Endothelial cell of umbilical vein (primary cell): ENCODE measurements around the gene NSL1. TPM values are rescaled to one million over a fixed set of nuclear protein-coding genes. Genes with fewer than 3 reads are reported as not detected.

Source experiments
- BruUV-seq: library from RNA; stranded (reverse); fragments of 400-500 nt; replicated peaks from 2 replicates; lab custom pipeline; 2021; lab: Mats Ljungman, UMichigan
- CTCF ChIA-PET: fragments of 300-600, 350-600 bp; sonication (Branson Sonifier 250); formaldehyde crosslinking; loops from one replicate; lab custom pipeline; 2021; ENCODE audit warnings: antibody characterized with exemption, inconsistent platforms; lab: Charles Lee
- POLR2A ChIA-PET: fragments of 300-600, 350-600 bp; sonication (Branson Sonifier 250); formaldehyde crosslinking; loops from one replicate; lab custom pipeline; 2021; ENCODE audit warnings: antibody characterized with exemption, inconsistent platforms; lab: Charles Lee
- DNase-seq: peaks from one replicate; pipeline ENCODE4 v3.0.0-alpha.2; 2011; ENCODE audit warnings: low read depth, low spot score
- FAIRE-seq: peaks from 2 replicates; lab custom pipeline; 2011; peaks lifted over from hg19 to GRCh38; lab: Jason Lieb, UNC
- H2AFZ ChIP-seq: 2 replicates; pipeline ENCODE4 v1.6.0; 2012; ENCODE audit warnings: low read depth, low read length, control low read depth, inconsistent platforms
- H3K27ac ChIP-seq: 2 replicates; pipeline ENCODE4 v1.5.1; 2011; ENCODE audit warnings: low read depth, mild to moderate bottlenecking, control low read depth, low read length, moderate library complexity; ENCODE audit not compliant: insufficient read depth
- H3K27me3 ChIP-seq, 2 experiments: 2 replicates each; pipeline versions ENCODE4 v1.6.0 to v1.6.1; 2011; ENCODE audit warnings: low read length in 2 of 2, mixed read lengths in 1 of 2; ENCODE audit not compliant: control insufficient read depth in 2 of 2, insufficient read depth in 2 of 2
- H3K36me3 ChIP-seq, 2 experiments: 2 replicates in 1 of 2; 3 replicates in 1 of 2; pipeline ENCODE4 v1.5.1; 2011; ENCODE audit warnings: low read length in 2 of 2, mild to moderate bottlenecking in 1 of 2, moderate library complexity in 1 of 2; ENCODE audit not compliant: control insufficient read depth in 2 of 2, insufficient read depth in 2 of 2; ENCODE audit errors: extremely low read depth in 1 of 2
- H3K4me1 ChIP-seq: 3 replicates; pipeline ENCODE4 v1.5.1; 2011; ENCODE audit warnings: mild to moderate bottlenecking, low read length; ENCODE audit not compliant: control insufficient read depth, insufficient read depth; ENCODE audit errors: extremely low read depth
- H3K4me2 ChIP-seq: 2 replicates; pipeline ENCODE4 v1.6.1; 2011; ENCODE audit warnings: low read length, control low read depth, mixed read lengths; ENCODE audit not compliant: insufficient read depth
- H3K4me3 ChIP-seq, 3 experiments: fragments of 200-600 bp in 1 of 3; sonication (generic), shearing (Covaris generic) in 1 of 3; replicated peaks in 1 of 3; 2 replicates each; pipeline ENCODE4 v1.5.1; 2011 to 2016; ENCODE audit warnings: control low read depth in 3 of 3, low read length in 3 of 3, mild to moderate bottlenecking in 2 of 3, inconsistent platforms in 1 of 3, low read depth in 1 of 3, moderate library complexity in 1 of 3; ENCODE audit not compliant: insufficient read depth in 1 of 3
- H3K79me2 ChIP-seq: 2 replicates; pipeline ENCODE4 v1.6.0; 2012; ENCODE audit warnings: low read length, inconsistent platforms; ENCODE audit not compliant: control insufficient read depth, insufficient read depth
- H3K9ac ChIP-seq: replicated peaks from 2 replicates; pipeline ENCODE3; 2011; ENCODE audit warnings: low read length, control low read depth; ENCODE audit not compliant: insufficient read depth; ENCODE audit errors: extremely low read depth
- H3K9me1 ChIP-seq: replicated peaks from 3 replicates; pipeline ENCODE4 v1.6.0; 2011; ENCODE audit warnings: mild to moderate bottlenecking, low read length; ENCODE audit not compliant: control insufficient read depth, insufficient read depth; ENCODE audit errors: extremely low read depth
- H3K9me3 ChIP-seq: replicated peaks from 2 replicates; pipeline ENCODE4 v1.5.1; 2012; ENCODE audit warnings: low read length, inconsistent platforms; ENCODE audit not compliant: control insufficient read depth, insufficient read depth
- H4K20me1 ChIP-seq: replicated peaks from 2 replicates; pipeline ENCODE3; 2011; ENCODE audit warnings: mild to moderate bottlenecking, low read length; ENCODE audit not compliant: control insufficient read depth, insufficient read depth; ENCODE audit errors: extremely low read depth
- CTCF ChIP-seq, 2 donors: IDR thresholded peaks; 1 replicate in 1 of 2; 2 replicates in 1 of 2; pipeline ENCODE4 v1.5.1; 2011; ENCODE audit warnings: low read length in 2 of 2, mild to moderate bottlenecking in 2 of 2, moderate library complexity in 2 of 2, control low read depth in 1 of 2, inconsistent platforms in 1 of 2, low read depth in 1 of 2; ENCODE audit not compliant: insufficient read depth in 1 of 2; ENCODE audit errors: extremely low read depth in 1 of 2
- EZH2 ChIP-seq: IDR thresholded peaks from 2 replicates; pipeline ENCODE4 v1.6.1; 2012; ENCODE audit warnings: borderline replicate concordance, low read depth, mild to moderate bottlenecking, moderate library complexity, low read length, inconsistent platforms; ENCODE audit not compliant: severe bottlenecking
- JUN ChIP-seq: IDR thresholded peaks from 2 replicates; pipeline ENCODE4 v1.6.1; 2011; ENCODE audit warnings: borderline replicate concordance, low read depth; ENCODE audit not compliant: insufficient read length, insufficient read depth
- MAX ChIP-seq: IDR thresholded peaks from 2 replicates; pipeline ENCODE4 v1.6.1; 2011; ENCODE audit not compliant: insufficient read depth, insufficient read length
- MYC ChIP-seq: IDR thresholded peaks from one replicate; pipeline ENCODE4 v1.6.1; 2011; ENCODE audit warnings: mild to moderate bottlenecking, low read depth, low read length
- POLR2A ChIP-seq: IDR thresholded peaks from 2 replicates; pipeline ENCODE4 v1.6.1; 2012; ENCODE audit warnings: low read depth, mild to moderate bottlenecking, control low read depth, low read length
- POLR2AphosphoS5 ChIP-seq: IDR thresholded peaks from 2 replicates; pipeline ENCODE4 v1.6.1; 2012; ENCODE audit warnings: low read depth, mild to moderate bottlenecking, control low read depth, low read length, moderate library complexity; ENCODE audit not compliant: insufficient read depth
- dilution Hi-C: fragments of 300-500 bp; cut with MboI; formaldehyde crosslinking; loops from one replicate; pipeline ENCODE4 v1.15.0; 2019; ENCODE audit warnings: low sequenced_read_pairs; ENCODE audit not compliant: extremely low pct_ligation_motif_present
- intact Hi-C: fragments of 100-400 bp; cut with micrococcal nuclease; formaldehyde crosslinking; loops from one replicate; pipeline ENCODE4 v1.10.0; 2022
- polyA plus RNA-seq, 4 experiments: library from polyadenylated mRNA; depleted of rRNA in 3 of 4; stranded (reverse) in 3 of 4; unstranded in 1 of 4; fragments of >200 nt; gene quantifications; 2 replicates each; pipeline versions ENCODE4 v1.2.1 to v1.2.3, GENCODE V29; 2011 to 2012; ENCODE audit warnings: missing spikeins in 1 of 4
- total RNA-seq: library from RNA; stranded (reverse); gene quantifications from 2 replicates; pipeline ENCODE4 v1.2.3, GENCODE V29; 2021

NSL1 gene
- total and polyA plus RNA-seq, 2 donors (not counting 3 experiments of a cell fraction or from before 2014, with no cell fraction given), result 15.5 to 30.2 TPM

GRCh38 chr1:212745303-212745702, 46.3 kb downstream of the NSL1 start:
- Histone ChIP-seq H3K36me3 (no peaks in the 10 kb centered on the region), H3K9me1 (no peaks in the 10 kb centered on the region), H3K9me3 (no peaks in the 10 kb centered on the region), H3K9ac (no peak overlapping the region), H3K27me3 (no peaks in the 10 kb centered on the region), H2AFZ (no peak overlapping the region), H3K27ac (no peak overlapping the region), H3K79me2 (no peaks in the 10 kb centered on the region), H3K4me1 (no peaks in the 10 kb centered on the region), H4K20me1 (peaks cover 2% of the 10 kb centered on the region), H3K4me3 (no peak overlapping the region), H3K4me2 (no peak overlapping the region)
- no peak for FAIRE-seq
- no peak for TF ChIP-seq POLR2AphosphoS5
- TF ChIP-seq CTCF (IDR thresholded peaks at IDR 0.05; ENCODE audit: extremely low read depth in 1 of 2, insufficient read depth in 1 of 2, low read depth in 1 of 2, low read length in 2 of 2), result no peak
- TF ChIP-seq POLR2A, result no peak
- TF ChIP-seq MAX, result no peak
- no peak for TF ChIP-seq MYC
- no peak for TF ChIP-seq EZH2
- TF ChIP-seq JUN, result no peak
- ChIA-PET CTCF (interaction anchor here (1.0 kb wide), 1 partner anchor 80 kb away, joined by 4 read pairs; no protein-coding TSS in a partner anchor), POLR2A (interaction anchor here (0.8 kb wide), 1 partner anchor 269 kb away, joined by 3 read pairs; no protein-coding TSS in a partner anchor)
- DNase-seq, result no peak
- intact Hi-C loops (no loop called here), dilution Hi-C loops (no loop called here)
- no TSS peak for BruUV-seq
